Stimulated activated CD8-positive, alpha-beta memory T cell treated with anti-CD3 and anti-CD28 coated beads, Interleukin-4, amount 100 ng/mL, for 1 hour (primary cell): ENCODE results near the gene CD34.

Experiments
- DNase-seq, 2 donors: peaks; one replicate each; pipeline ENCODE4 v3.0.0-alpha.2; 2020; ENCODE audit warnings: low read depth in 2 of 2, low spot score in 1 of 2

The CD34 gene

GRCh38 chr1:207857447-207857846 is 53.5 kb downstream of the CD34 start:
- no peak for DNase-seq

- DNase-seq, result no peak
Measured at GRCh38 chr1:207856276-207857023, 54.5 kb downstream of the CD34 start.

GRCh38 chr1:207854001-207854400 is 56.9 kb downstream of the CD34 start:
- no peak for DNase-seq

DNA sequence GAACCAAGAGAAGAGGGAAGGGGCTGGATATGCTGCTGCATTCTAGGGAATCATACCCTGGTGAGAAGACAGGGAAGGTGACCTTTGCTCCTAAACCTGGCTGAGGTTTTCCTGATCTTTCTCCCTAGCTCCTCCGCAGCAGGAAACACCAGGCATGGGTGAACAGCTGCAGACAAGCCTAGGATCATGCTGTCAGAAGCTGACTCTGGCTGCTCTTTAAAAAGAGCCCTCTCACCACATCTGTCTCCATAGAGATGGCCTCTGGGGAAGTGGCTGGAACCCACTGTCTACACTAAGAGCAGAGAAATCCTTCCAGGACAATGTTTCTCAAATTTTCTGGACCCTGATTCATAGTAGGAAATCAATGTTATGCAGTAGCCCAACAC is 57.6 kb downstream of the CD34 start:
- DNase-seq, result no peak

GRCh38 chr1:207852576-207853371 is 58.2 kb downstream of the CD34 start:
- DNase-seq, result no peak

- no peak for DNase-seq
Measured at GRCh38 chr1:207851696-207852095, 59.2 kb downstream of the CD34 start.

DNA sequence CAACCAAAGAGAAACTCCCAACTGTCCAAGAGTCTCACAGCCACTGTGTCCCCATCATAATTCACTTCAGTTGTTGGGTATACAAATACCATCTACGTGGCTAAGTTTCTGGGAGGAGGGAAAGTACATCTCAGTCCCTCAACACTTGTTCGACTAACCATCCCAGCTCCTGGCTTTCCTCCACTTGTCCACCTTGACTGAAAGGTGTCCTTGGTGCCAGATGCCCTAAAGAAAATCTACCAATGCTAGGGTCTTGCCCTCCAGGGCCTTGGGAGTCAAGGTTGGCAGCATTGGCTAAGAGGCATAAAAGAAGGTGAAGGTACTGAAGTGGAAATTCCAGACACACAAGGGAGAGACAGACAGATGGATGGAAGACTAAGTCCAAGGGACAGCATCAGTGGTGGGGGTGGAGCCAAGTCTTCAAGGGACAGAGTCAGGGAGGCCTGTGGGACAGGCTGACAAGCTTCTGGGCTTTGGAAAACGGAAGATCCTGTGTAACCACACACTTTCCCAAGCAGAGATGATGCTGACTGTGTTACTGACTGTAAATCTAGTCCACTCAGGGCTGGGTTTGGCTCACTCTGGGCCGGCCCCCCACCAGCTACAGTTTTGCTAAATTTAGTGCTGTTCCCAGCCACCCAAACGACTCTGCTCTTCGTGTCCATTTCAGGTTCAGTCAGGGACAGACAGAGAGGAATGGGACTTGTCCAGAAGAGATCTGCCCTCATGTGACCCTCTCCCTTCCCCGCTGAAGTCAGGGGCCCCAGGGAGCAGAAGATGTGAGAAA is 60.1 kb downstream of the CD34 start:
- DNase-seq, result no peak

GRCh38 chr1:207849646-207850045 is 61.3 kb downstream of the CD34 start:
- DNase-seq, result no peak

- no peak for DNase-seq
Measured at GRCh38 chr1:207849016-207849415, 61.9 kb downstream of the CD34 start.

DNA sequence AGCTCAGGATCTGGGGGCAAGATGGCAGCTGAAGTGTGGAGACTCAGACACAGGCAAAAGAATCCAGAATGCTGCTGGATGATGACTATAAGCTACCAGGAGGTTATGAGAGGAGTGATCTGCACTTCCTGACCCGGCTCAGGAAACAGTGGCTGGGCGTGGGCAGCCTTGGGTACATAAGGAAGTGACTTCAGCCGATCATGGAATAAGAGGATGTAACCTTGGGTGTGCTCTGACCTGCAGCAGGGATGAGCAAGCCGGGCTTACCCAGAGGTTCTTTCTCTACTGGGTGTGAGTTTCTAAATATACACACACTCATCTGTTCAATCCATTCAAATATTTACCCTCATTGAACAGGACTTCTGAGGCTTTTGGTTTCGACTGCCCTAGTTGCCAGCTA is 62.7 kb downstream of the CD34 start:
- no peak for DNase-seq

- DNase-seq, result no peak
Measured at GRCh38 chr1:207847116-207847515, 63.8 kb downstream of the CD34 start.

DNA sequence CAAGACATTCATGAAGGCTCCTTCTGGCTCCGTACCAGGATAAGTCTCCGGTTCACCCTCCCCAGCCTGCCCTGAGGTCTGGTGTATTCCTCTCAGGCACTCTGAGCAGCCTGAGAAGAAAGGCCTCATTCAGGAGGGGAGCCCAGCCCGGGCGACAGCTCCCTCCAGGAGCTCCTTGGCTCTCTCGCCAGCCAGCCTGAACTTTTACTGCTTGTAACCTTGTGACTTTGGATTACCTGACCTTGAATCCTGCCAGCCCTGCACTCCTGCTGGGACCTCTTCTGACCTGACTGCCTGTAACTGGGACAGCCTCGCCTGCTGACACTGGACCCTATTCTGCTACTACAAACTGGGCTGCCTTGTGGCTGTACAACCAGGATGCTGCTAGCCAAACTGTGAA is 65.8 kb downstream of the CD34 start:
- no peak for DNase-seq

- DNase-seq, result no peak
Measured at GRCh38 chr1:207844371-207844770, 66.6 kb downstream of the CD34 start.

GRCh38 chr1:207842506-207842905 is 68.4 kb downstream of the CD34 start:
- no peak for DNase-seq

DNA sequence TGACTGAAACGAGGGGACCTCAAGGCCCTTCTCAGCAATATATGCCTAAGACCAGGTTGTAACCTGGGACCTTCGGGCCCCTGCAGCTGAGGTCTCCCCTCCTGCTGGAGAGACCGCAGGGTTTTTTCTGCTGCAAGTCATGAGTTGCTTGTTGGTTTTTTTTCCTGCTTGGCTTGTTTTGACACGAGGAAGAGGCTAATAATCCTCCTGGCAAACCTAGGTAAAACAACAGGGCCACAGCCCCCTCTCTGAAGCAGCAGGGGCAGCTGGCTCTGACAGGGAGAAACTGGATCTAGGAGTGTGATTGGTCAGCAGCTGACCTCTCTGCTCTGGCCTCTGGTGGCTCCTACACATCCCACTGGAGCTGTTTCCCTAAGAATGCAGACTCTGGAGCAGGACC is 69.0 kb downstream of the CD34 start:
- DNase-seq, result no peak

DNA sequence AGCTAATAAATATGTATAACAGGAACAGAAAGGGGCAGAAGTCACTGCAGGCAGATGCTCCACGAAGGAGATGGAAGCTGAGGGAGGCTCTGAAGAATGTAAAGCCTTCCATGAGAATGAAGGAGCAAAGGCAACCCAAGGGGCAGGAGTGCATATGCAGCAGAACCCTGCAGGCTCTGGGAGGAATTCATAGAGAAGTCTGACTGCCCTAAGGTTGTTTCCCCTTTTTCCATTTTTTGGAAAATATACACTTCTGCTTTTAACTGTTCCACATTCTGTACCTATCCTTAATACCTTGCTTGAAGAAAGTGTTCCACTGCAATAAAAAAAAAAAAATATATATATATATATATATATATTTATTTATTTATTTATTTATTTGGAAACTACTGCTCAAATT is 69.6 kb downstream of the CD34 start:
- no peak for DNase-seq

- no peak for DNase-seq
Measured at GRCh38 chr1:207840380-207840779, 70.5 kb downstream of the CD34 start.

GRCh38 chr1:207839083-207839413 is 71.9 kb downstream of the CD34 start:
- no peak for DNase-seq

DNA sequence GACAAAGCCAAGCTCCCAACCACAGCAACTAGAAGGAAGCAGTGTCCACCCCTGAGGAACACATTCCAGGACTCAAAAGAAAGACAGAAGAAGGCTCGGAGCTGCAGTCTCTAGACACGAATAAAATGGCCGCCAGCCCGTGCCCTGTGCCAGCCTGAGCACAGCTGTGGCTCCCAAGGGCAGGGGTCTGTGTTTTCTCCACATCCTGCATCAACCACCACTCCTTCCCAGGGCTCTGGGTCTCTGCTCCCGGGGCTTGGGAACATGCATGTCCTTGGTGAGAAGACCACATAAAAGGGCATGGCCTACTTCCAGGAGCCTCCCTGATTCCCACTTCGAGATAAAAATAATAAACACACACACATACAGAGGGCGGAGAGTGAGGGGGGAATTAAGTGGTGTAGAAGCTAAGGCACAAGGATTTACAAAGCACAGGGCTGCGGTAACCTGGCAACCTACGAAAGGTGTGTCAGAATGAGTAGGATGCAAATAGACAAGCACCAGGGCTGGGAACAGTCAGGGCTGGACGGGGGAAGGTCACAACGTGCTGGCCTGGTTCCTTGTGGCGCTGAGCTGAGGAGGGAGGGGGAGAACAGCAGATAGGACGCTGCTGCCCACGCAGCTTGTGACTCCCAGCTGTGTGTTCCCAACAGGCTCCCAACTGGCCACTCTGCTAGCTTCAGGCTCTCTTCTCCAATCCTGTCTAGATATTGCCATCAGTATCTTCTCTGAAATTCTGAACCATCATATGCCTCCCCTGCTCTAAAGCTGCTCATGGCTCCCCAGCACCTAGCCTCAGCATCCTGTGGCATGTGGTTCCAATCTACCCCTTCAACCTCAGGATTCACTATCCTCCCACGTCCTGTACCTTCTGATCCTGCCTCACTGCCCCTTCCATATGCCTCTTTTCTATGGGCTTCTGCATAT is 72.5 kb downstream of the CD34 start:
- no peak for DNase-seq

DNA sequence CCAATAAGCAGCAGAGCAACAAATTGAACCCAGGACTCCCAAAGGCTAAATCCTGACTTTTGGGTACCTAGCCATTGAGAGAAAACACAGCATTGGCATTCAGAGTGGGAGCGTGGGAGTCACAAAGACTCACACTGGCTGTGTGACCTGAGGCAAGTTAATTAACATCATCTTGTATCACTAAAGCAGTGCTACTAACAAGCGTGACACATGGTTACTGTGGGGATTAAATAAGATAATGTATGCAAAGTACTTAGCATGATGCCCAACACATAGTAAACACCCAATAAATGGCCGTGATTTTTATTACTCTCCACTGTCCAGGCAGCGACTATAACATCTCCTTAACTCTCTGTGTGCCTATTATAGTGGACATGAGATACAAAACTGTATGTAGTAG is 73.3 kb downstream of the CD34 start:
- DNase-seq, result no peak
